Measurements from ENCODE around the gene OSBPL10. TPM values are rescaled to one million over a fixed set of nuclear protein-coding genes. Genes with fewer than 3 reads are reported as not detected.

The OSBPL10 gene
- total and polyA plus RNA-seq, 2 of the 4 experiments (the other 2 are of a cell fraction): 9.5 to 10.1 TPM

DNA sequence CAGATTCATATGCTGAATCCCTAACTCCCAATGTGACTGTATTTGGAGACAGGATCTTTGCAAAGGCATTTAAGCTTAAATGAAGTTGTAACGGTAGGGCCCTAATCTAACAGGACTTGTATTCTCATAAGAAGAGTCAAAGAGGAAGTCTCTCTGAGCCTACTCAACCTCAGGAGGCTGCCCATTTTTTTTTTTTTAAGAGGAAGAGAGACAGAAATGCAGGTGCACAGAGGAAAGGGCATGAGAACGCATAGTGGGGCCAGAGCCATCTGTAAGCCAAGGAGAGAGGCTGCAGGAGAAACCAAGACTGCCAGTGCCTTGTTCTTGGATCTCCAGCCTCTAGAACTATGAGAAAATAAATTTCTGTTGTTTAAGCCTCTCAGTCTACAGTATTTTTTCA, 28.9 kb upstream of the OSBPL10 start:
- Histone ChIP-seq H2BK120ac (ENCODE audit: low read depth, low read length) (no peak overlapping the region), H3K79me1 (ENCODE audit: low read depth in 1 of 2, low read length in 2 of 2) (no peaks in the 10 kb centered on the region), H2BK5ac (ENCODE audit: low read depth, low read length, poor library complexity, severe bottlenecking) (no peak overlapping the region), H4K20me1 (ENCODE audit: insufficient read depth, low read length) (no peaks in the 10 kb centered on the region), H3K18ac (ENCODE audit: low read depth, low read length) (no peak overlapping the region), H3K27me3 (ENCODE audit: control insufficient read depth, insufficient read depth, low read length) (no peaks in the 10 kb centered on the region; the same call in 1 of the 2 replicates), H3K4me3 (ENCODE audit: insufficient read depth, low read depth, low read length) (no peak overlapping the region), H3K36me3 (ENCODE audit: control insufficient read depth, insufficient read depth, low read length) (no peaks in the 10 kb centered on the region), H2AFZ (replicated peaks; ENCODE audit: low read length, poor library complexity) (no peak overlapping the region), H2AK5ac (ENCODE audit: low read depth, low read length) (no peak overlapping the region), H3K23ac (ENCODE audit: low read depth, low read length) (no peak overlapping the region), H2BK15ac (ENCODE audit: low read depth, low read length) (no peak overlapping the region), H2BK20ac (ENCODE audit: low read depth, low read length) (no peak overlapping the region), H3K14ac (replicated peaks; ENCODE audit: low read depth, low read length) (no peak overlapping the region), H4K91ac (ENCODE audit: insufficient read depth, low read depth, low read length) (no peak overlapping the region), H3K9me1 (ENCODE audit: insufficient read depth, low read length) (no peaks in the 10 kb centered on the region), H3K4me1 (ENCODE audit: control insufficient read depth, insufficient read depth, low read length) (no peaks in the 10 kb centered on the region), H3K56ac (ENCODE audit: extremely low read depth, insufficient read depth, low read length) (no peak overlapping the region), H3K27ac (ENCODE audit: insufficient read depth, low read length) (no peak overlapping the region), H3K4me2 (ENCODE audit: low read depth, low read length) (no peak overlapping the region), H3K9ac (ENCODE audit: low read depth, low read length) (no peak overlapping the region), H4K8ac (ENCODE audit: low read depth in 2 of 2, low read length in 2 of 2) (no peak overlapping the region), H3K4ac (ENCODE audit: low read depth, low read length) (no peak overlapping the region), H3K9me3 (ENCODE audit: control insufficient read depth, insufficient read depth, low read length) (no peaks in the 10 kb centered on the region), H4K5ac (ENCODE audit: low read depth, low read length) (no peak overlapping the region), H2AK9ac (replicated peaks; ENCODE audit: low read depth, low read length, poor library complexity) (no peak overlapping the region)
- POLR2A ChIA-PET (ENCODE audit: unreplicated experiment): no interaction called here
- DNase-seq (no peak), ATAC-seq (ENCODE audit: low read depth) (no peak)
- no TSS peak for BruUV-seq (replicated peaks)
- intact Hi-C loops (cut with micrococcal nuclease) (no loop called here), dilution Hi-C loops (cut with HindIII; ENCODE audit: low sequenced_read_pairs, unreplicated experiment) (no loop called here), in situ Hi-C loops (cut with MboI; ENCODE audit: low sequenced_read_pairs) (no loop called here)
- TF ChIP-seq MAFK (IDR thresholded peaks at IDR 0.05; ENCODE audit: low read depth, low read length) (no peak), RAD21 (IDR thresholded peaks at IDR 0.05; ENCODE audit: low read length) (no peak), SMC3 (IDR thresholded peaks at IDR 0.05; ENCODE audit: low read depth, low read length) (no peak), RFX5 (IDR thresholded peaks at IDR 0.05; ENCODE audit: low read depth, low read length) (no peak)
- WGBS, 2 experiments (ENCODE audit: extremely low coverage in 2 of 2, insufficient read length in 1 of 2): no CpG with 5 or more reads among the region's 2 CpGs
- CTCF ChIA-PET: no interaction called here
